ENCODE data around the gene ZEB2. TPM values are rescaled to one million over a fixed set of nuclear protein-coding genes. Genes with fewer than 3 reads are reported as not detected.

The ZEB2 gene
- total RNA-seq, 1 donor from 2014 or later = 121 TPM

GRCh38 chr2:144424559-144425240 is 95.2 kb downstream of the ZEB2 start:
- peaks cover 4% of the 10 kb centered on the region for H3K27me3 Mint-ChIP-seq (ENCODE audit: unreplicated experiment)
- TF ChIP-seq CTCF (IDR thresholded peaks at IDR 0.05; ENCODE audit: partially characterized antibody, unreplicated experiment) = no peak
- H3K4me1 Mint-ChIP-seq (ENCODE audit: low read depth, unreplicated experiment) = peaks cover 1% of the 10 kb centered on the region
- H3K9me3 Mint-ChIP-seq (ENCODE audit: unreplicated experiment) = peaks cover 4% of the 10 kb centered on the region
- H3K36me3 Mint-ChIP-seq (ENCODE audit: unreplicated experiment) = peaks cover 12% of the 10 kb centered on the region
- no peak for DNase-seq
- no peak overlapping the region for H3K27ac Mint-ChIP-seq (ENCODE audit: unreplicated experiment)
- H3K4me3 Mint-ChIP-seq (ENCODE audit: unreplicated experiment) = no peak overlapping the region

- peaks cover 4% of the 10 kb centered on the region for H3K27me3 Mint-ChIP-seq (ENCODE audit: unreplicated experiment)
- no peak for TF ChIP-seq CTCF (IDR thresholded peaks at IDR 0.05; ENCODE audit: partially characterized antibody, unreplicated experiment)
- no peak overlapping the region for H3K4me3 Mint-ChIP-seq (ENCODE audit: unreplicated experiment)
- peaks cover 4% of the 10 kb centered on the region for H3K9me3 Mint-ChIP-seq (ENCODE audit: unreplicated experiment)
- H3K36me3 Mint-ChIP-seq (ENCODE audit: unreplicated experiment) = peaks cover 18% of the 10 kb centered on the region
- H3K27ac Mint-ChIP-seq (ENCODE audit: unreplicated experiment) = no peak overlapping the region
- H3K4me1 Mint-ChIP-seq (ENCODE audit: low read depth, unreplicated experiment) = no peaks in the 10 kb centered on the region
- DNase-seq = no peak
These were observed 98.1 kb downstream of the ZEB2 start for GRCh38 chr2:144421606-144422510.

- DNase-seq = no peak
- peaks cover 4% of the 10 kb centered on the region for H3K27me3 Mint-ChIP-seq (ENCODE audit: unreplicated experiment)
- TF ChIP-seq CTCF (IDR thresholded peaks at IDR 0.05; ENCODE audit: partially characterized antibody, unreplicated experiment) = no peak
- H3K9me3 Mint-ChIP-seq (ENCODE audit: unreplicated experiment) = peaks cover 7% of the 10 kb centered on the region
- no peak overlapping the region for H3K4me3 Mint-ChIP-seq (ENCODE audit: unreplicated experiment)
- H3K36me3 Mint-ChIP-seq (ENCODE audit: unreplicated experiment) = peaks cover 28% of the 10 kb centered on the region
- H3K27ac Mint-ChIP-seq (ENCODE audit: unreplicated experiment) = no peak overlapping the region
- H3K4me1 Mint-ChIP-seq (ENCODE audit: low read depth, unreplicated experiment) = peaks cover 3% of the 10 kb centered on the region
These were observed 100.7 kb downstream of the ZEB2 start for GRCh38 chr2:144419218-144419617.

GRCh38 chr2:144415386-144415785 is 104.5 kb downstream of the ZEB2 start:
- H3K36me3 Mint-ChIP-seq (ENCODE audit: unreplicated experiment) = peaks cover 16% of the 10 kb centered on the region

More at GRCh38 chr2:144415386-144415785, 104.5 kb downstream of the ZEB2 start:
- no peaks in the 10 kb centered on the region for H3K27me3 Mint-ChIP-seq (ENCODE audit: unreplicated experiment)
- DNase-seq = no peak
- TF ChIP-seq CTCF (IDR thresholded peaks at IDR 0.05; ENCODE audit: partially characterized antibody, unreplicated experiment) = no peak
- H3K9me3 Mint-ChIP-seq (ENCODE audit: unreplicated experiment) = peaks cover 2% of the 10 kb centered on the region
- no peak overlapping the region for H3K4me3 Mint-ChIP-seq (ENCODE audit: unreplicated experiment)
- peaks cover 6% of the 10 kb centered on the region for H3K4me1 Mint-ChIP-seq (ENCODE audit: low read depth, unreplicated experiment)
- no peak overlapping the region for H3K27ac Mint-ChIP-seq (ENCODE audit: unreplicated experiment)
